IPS-18a (cell line): Measurements from ENCODE around the gene LAMA5.

Source experiments
- H3K27ac ChIP-seq: one replicate; pipeline ENCODE4 v1.5.1; 2013; ENCODE audit warnings: low read length
- H3K27me3 ChIP-seq: one replicate; pipeline ENCODE4 v1.6.1; 2013; ENCODE audit warnings: mild to moderate bottlenecking, low read length; ENCODE audit not compliant: control insufficient read depth, insufficient read depth
- H3K36me3 ChIP-seq: one replicate; pipeline ENCODE4 v1.6.1; 2013; ENCODE audit warnings: low read depth, low read length; ENCODE audit not compliant: control insufficient read depth
- H3K4me1 ChIP-seq: one replicate; pipeline ENCODE4 v1.6.1; 2013; ENCODE audit warnings: low read depth, low read length; ENCODE audit not compliant: control insufficient read depth
- H3K4me3 ChIP-seq: one replicate; pipeline ENCODE4 v1.5.1; 2013; ENCODE audit warnings: low read length
- H3K9ac ChIP-seq: one replicate; pipeline ENCODE4 v1.6.1; 2013; ENCODE audit warnings: mild to moderate bottlenecking, low read length, moderate library complexity
- H3K9me3 ChIP-seq: one replicate; pipeline ENCODE4 v1.6.1; 2013; ENCODE audit warnings: low read depth, low read length; ENCODE audit not compliant: control insufficient read depth

LAMA5 gene

GRCh38 chr20:62402456-62403150, 35.5 kb upstream of the LAMA5 start:
- H3K36me3 ChIP-seq: no peaks in the 10 kb centered on the region
- peaks cover 6% of the 10 kb centered on the region for H3K4me1 ChIP-seq
- no peak overlapping the region for H3K4me3 ChIP-seq
- no peak overlapping the region for H3K27ac ChIP-seq
- H3K9ac ChIP-seq: no peak overlapping the region
- H3K27me3 ChIP-seq: peaks cover under 1% of the 10 kb centered on the region
- H3K9me3 ChIP-seq: no peaks in the 10 kb centered on the region

GRCh38 chr20:62401331-62401779, 34.2 kb upstream of the LAMA5 start:
- Histone ChIP-seq H3K4me3 (no peak overlapping the region), H3K4me1 (peaks cover 3% of the 10 kb centered on the region), H3K27me3 (no peaks in the 10 kb centered on the region), H3K27ac (no peak overlapping the region), H3K9me3 (no peaks in the 10 kb centered on the region), H3K9ac (no peak overlapping the region), H3K36me3 (no peaks in the 10 kb centered on the region)

GRCh38 chr20:62400541-62400940, 33.4 kb upstream of the LAMA5 start:
- Histone ChIP-seq H3K9ac (no peak overlapping the region), H3K36me3 (no peaks in the 10 kb centered on the region), H3K9me3 (no peaks in the 10 kb centered on the region), H3K4me3 (no peak overlapping the region), H3K4me1 (no peaks in the 10 kb centered on the region), H3K27ac (no peak overlapping the region), H3K27me3 (no peaks in the 10 kb centered on the region)

- Histone ChIP-seq H3K27ac (no peak overlapping the region), H3K9me3 (no peaks in the 10 kb centered on the region), H3K27me3 (no peaks in the 10 kb centered on the region), H3K9ac (no peak overlapping the region), H3K4me1 (no peaks in the 10 kb centered on the region), H3K36me3 (no peaks in the 10 kb centered on the region), H3K4me3 (no peak overlapping the region)
Measured at GRCh38 chr20:62400021-62400420, 32.9 kb upstream of the LAMA5 start.

GRCh38 chr20:62398120-62398821, 31.2 kb upstream of the LAMA5 start:
- no peaks in the 10 kb centered on the region for H3K36me3 ChIP-seq
- no peak overlapping the region for H3K27ac ChIP-seq
- H3K9me3 ChIP-seq: no peaks in the 10 kb centered on the region
- no peaks in the 10 kb centered on the region for H3K4me1 ChIP-seq
- no peak overlapping the region for H3K4me3 ChIP-seq
- no peak overlapping the region for H3K9ac ChIP-seq
- no peaks in the 10 kb centered on the region for H3K27me3 ChIP-seq

- Histone ChIP-seq H3K9me3 (no peaks in the 10 kb centered on the region), H3K4me3 (no peak overlapping the region), H3K4me1 (no peaks in the 10 kb centered on the region), H3K36me3 (no peaks in the 10 kb centered on the region), H3K27ac (no peak overlapping the region), H3K27me3 (no peaks in the 10 kb centered on the region), H3K9ac (no peak overlapping the region)
Measured at GRCh38 chr20:62396367-62397239, 29.5 kb upstream of the LAMA5 start.

GRCh38 chr20:62395311-62396242, 28.5 kb upstream of the LAMA5 start:
- H3K9ac ChIP-seq: no peak overlapping the region
- H3K4me1 ChIP-seq: no peaks in the 10 kb centered on the region
- H3K27ac ChIP-seq: no peak overlapping the region
- H3K9me3 ChIP-seq: no peaks in the 10 kb centered on the region
- no peaks in the 10 kb centered on the region for H3K27me3 ChIP-seq
- H3K36me3 ChIP-seq: peaks cover under 1% of the 10 kb centered on the region
- no peak overlapping the region for H3K4me3 ChIP-seq

GRCh38 chr20:62394248-62395245, 27.4 kb upstream of the LAMA5 start:
- H3K4me3 ChIP-seq: no peak overlapping the region
- no peak overlapping the region for H3K27ac ChIP-seq
- no peaks in the 10 kb centered on the region for H3K27me3 ChIP-seq
- H3K9me3 ChIP-seq: no peaks in the 10 kb centered on the region
- H3K36me3 ChIP-seq: peaks cover 9% of the 10 kb centered on the region
- no peaks in the 10 kb centered on the region for H3K4me1 ChIP-seq
- H3K9ac ChIP-seq: no peak overlapping the region

GRCh38 chr20:62393830-62394229, 26.7 kb upstream of the LAMA5 start:
- Histone ChIP-seq H3K4me1 (no peaks in the 10 kb centered on the region), H3K27ac (no peak overlapping the region), H3K36me3 (peaks cover 16% of the 10 kb centered on the region), H3K27me3 (no peaks in the 10 kb centered on the region), H3K9me3 (no peaks in the 10 kb centered on the region), H3K4me3 (no peak overlapping the region), H3K9ac (no peak overlapping the region)

GRCh38 chr20:62393335-62393665, 26.2 kb upstream of the LAMA5 start:
- H3K27ac ChIP-seq: no peak overlapping the region
- H3K27me3 ChIP-seq: no peaks in the 10 kb centered on the region
- H3K9me3 ChIP-seq: no peaks in the 10 kb centered on the region
- no peak overlapping the region for H3K9ac ChIP-seq
- H3K4me1 ChIP-seq: no peaks in the 10 kb centered on the region
- no peak overlapping the region for H3K4me3 ChIP-seq
- peaks cover 22% of the 10 kb centered on the region for H3K36me3 ChIP-seq
